Bronchial epithelial cell (primary cell): ENCODE results near the gene CAMTA1. TPM values are rescaled to one million over a fixed set of nuclear protein-coding genes. Genes with fewer than 3 reads are reported as not detected.

Experiments used
- DNase-seq: peaks from one replicate; pipeline ENCODE4 v3.0.0-alpha.2; 2010; ENCODE audit warnings: low read depth
- FAIRE-seq: peaks from 2 replicates; lab custom pipeline; 2011; peaks lifted over from hg19 to GRCh38; lab: Jason Lieb, UNC
- H3K27me3 ChIP-seq: 2 replicates; pipeline ENCODE4 v1.5.1; 2011; ENCODE audit warnings: low read length; ENCODE audit not compliant: control insufficient read depth, insufficient read depth
- H3K36me3 ChIP-seq: 2 replicates; pipeline ENCODE4 v1.5.1; 2011; ENCODE audit warnings: low read length; ENCODE audit not compliant: control insufficient read depth, insufficient read depth
- H3K4me3 ChIP-seq: 2 replicates; pipeline ENCODE4 v1.5.1; 2011; ENCODE audit warnings: mild to moderate bottlenecking, low read depth, low read length, control low read depth
- total RNA-seq: library from RNA; depleted of rRNA; stranded (reverse); fragments of >200 nt; gene quantifications from 2 replicates; pipeline ENCODE4 v1.2.1, GENCODE V29; 2014
- TF ChIP-seq, protein P1 (sequence below): IDR thresholded peaks from 2 replicates; pipeline ENCODE4 v1.5.1; 2011; ENCODE audit warnings: mild to moderate bottlenecking, moderate library complexity, low read length, control low read depth, inconsistent platforms; ENCODE audit not compliant: insufficient read depth, severe bottlenecking

The CAMTA1 gene
- total RNA-seq, 1 donor from 2014 or later = 68.2 TPM

DNA sequence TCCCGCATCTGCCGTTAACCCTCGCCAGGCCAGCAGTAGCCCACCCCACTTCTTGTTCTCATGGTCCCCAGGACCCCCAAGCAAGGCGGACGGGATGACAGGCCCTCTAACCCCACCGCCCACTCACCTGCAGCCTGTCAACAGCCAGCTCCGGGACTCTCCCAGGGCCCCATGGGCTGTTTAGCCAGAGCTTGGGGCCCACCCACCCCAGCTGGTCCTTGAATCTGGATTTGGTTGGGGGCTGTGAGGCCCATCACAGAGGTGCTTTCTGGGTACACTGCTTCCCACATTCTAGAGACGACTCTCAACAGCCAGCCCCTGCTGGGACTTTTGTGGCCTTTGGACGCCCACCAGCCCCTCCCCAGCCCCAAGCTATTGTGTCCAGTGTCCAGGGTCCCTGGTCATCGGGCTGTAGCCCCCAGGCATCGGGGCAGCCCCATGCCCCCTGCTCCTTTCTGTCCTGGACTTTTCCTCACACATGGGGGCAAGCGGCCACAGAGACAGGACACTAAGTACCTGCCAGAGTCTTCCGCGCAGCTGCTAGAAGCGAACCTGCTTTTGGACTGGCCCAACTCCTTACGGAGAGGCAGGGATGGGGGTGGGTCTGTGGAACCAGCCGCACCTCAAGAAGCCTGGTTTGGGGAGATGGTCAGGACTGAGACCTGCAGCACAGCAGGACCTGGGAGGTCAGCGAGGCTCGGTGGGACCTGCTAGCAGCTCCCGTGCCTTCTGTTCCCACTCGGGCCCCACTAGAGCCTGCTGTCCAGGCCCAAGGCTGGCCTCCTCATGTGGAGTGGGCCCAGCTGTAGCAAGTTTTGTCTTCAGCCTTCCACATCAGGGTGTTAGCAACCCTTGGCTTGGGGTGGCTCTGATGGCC, 777.7 kb downstream of the CAMTA1 start:
- TF ChIP-seq, protein P1, sequence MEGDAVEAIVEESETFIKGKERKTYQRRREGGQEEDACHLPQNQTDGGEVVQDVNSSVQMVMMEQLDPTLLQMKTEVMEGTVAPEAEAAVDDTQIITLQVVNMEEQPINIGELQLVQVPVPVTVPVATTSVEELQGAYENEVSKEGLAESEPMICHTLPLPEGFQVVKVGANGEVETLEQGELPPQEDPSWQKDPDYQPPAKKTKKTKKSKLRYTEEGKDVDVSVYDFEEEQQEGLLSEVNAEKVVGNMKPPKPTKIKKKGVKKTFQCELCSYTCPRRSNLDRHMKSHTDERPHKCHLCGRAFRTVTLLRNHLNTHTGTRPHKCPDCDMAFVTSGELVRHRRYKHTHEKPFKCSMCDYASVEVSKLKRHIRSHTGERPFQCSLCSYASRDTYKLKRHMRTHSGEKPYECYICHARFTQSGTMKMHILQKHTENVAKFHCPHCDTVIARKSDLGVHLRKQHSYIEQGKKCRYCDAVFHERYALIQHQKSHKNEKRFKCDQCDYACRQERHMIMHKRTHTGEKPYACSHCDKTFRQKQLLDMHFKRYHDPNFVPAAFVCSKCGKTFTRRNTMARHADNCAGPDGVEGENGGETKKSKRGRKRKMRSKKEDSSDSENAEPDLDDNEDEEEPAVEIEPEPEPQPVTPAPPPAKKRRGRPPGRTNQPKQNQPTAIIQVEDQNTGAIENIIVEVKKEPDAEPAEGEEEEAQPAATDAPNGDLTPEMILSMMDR = no peak
- FAIRE-seq = no peak
- DNase-seq = no peak
- no peaks in the 10 kb centered on the region for H3K36me3 ChIP-seq
- no peaks in the 10 kb centered on the region for H3K27me3 ChIP-seq
- no peak overlapping the region for H3K4me3 ChIP-seq

DNA sequence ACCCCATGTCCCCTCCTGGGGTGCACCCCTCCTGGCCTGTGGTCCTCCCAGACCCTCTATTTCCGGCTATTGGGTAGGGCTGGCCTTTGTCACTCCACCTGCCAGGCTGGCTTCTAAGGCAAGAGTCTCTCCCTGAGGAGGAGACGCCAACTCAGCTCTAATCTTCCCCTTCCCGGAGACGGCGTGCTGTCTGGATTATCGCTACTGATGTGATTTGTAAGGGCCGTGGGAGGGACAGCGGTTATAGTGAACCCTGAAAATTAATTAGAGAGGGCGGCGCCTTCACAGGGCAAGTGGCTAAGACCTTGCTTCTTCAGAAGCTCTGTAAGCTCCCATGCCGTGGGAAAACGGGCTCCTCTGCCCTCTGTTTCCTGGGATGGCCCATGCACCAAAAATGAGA, 778.9 kb downstream of the CAMTA1 start:
- TF ChIP-seq, protein P1 = no peak
- Histone ChIP-seq H3K4me3 (no peak overlapping the region), H3K27me3 (no peaks in the 10 kb centered on the region), H3K36me3 (no peaks in the 10 kb centered on the region)
- no peak for DNase-seq
- FAIRE-seq = no peak

DNA sequence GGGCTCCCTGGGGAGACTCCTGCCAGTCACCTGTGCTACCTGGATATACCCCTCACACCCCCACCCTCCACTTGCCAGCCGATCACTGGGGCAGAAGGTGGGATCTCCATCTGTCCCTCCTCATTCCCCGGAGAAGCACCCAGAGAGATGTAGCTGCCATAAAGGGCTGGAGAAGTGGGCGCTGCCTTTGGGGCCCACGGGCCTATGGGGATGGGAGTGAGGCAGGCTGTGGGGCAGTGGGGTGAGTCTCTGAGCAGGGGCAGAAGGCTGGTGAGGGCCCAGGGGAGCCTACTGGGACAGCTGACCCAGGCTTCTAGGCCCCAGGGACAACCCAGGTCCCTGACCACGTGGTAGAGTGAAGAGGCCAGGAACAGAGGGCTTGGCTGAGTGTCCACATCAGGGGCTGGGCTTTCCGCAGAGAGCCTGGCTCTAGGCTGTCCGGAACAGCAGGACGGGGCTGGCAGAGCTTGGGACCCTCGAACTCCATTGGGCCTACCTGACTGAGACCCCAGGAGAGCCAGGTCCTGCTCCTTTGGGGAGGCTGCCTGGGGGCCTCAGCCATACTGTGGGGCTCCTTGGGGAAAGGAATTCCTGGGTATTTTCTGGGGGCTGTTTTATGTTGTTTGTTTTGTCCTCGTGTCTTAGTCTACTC, 780.0 kb downstream of the CAMTA1 start:
- TF ChIP-seq, protein P1 = no peak
- no peaks in the 10 kb centered on the region for H3K27me3 ChIP-seq
- no peaks in the 10 kb centered on the region for H3K36me3 ChIP-seq
- FAIRE-seq (no peak), DNase-seq (no peak)
- H3K4me3 ChIP-seq = no peak overlapping the region

DNA sequence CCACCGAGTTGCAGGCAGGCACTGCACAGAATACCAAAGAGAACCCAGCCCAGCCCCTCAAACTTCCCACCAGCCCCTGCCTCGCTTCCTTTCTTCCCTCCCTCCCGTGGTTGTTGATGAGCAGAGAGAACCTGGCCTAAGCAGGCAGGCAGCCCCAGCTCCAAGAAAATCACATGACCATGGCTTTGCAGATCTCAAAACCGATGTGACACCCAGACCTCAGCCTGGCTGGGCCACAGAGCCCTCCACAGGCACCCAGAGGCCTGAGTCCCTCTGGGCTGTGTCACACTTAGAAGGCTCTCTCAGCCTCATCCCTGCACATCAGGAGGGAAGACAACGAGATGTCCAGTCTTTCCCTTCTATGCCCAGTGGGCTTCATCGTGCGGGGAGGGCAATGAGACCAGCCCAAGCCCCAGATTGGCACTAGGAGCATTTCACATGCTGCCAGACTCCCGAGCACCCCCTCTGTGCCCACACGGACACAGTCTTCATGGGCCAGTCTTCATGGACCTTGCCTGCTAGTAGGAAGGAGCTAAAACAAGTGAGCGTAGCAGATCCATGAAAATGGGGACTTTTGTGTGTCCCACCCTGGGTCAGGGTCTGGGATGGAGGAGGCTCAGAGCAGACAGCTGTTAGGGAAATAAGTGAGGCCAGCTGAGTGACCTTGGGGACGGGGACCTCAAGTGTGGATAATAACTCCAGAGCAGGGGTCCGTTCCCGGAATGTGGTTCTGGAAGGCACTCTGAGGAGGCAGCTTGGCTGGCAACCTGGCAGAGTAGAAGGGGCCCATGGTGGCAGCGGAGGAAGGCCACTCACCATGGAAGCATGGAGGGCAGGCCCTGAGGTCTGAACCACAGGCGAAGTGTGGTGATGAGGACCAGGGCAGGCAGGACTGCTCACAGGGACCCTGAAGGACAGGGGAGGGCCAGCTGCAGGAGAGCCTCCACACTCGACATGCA, 781.4 kb downstream of the CAMTA1 start:
- TF ChIP-seq, protein P1 = no peak
- FAIRE-seq (peak; percentile 75), DNase-seq (no peak)
- H3K4me3 ChIP-seq = no peak overlapping the region
- H3K36me3 ChIP-seq = no peaks in the 10 kb centered on the region
- no peaks in the 10 kb centered on the region for H3K27me3 ChIP-seq

DNA sequence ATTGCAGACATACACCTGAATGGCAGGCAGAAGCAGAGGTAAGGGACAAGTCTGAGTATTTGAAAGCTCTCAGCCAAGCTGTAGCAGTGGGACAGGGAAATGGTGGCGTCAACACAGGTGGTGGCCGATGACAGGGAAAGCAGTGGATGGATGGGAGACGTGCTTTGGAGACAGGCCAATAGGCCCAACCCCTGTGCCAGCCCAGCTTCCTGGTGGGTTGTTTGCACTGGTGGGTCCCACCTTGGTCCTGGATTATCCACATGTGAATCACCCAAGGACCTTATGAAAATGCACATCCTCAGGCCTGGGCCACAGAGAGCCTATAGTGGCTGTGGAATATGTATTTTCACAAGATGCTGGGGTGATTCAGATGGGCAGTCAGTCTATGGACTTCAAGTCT, 782.1 kb downstream of the CAMTA1 start:
- Histone ChIP-seq H3K36me3 (no peaks in the 10 kb centered on the region), H3K4me3 (no peak overlapping the region), H3K27me3 (no peaks in the 10 kb centered on the region)
- TF ChIP-seq, protein P1 = no peak
- DNase-seq (no peak), FAIRE-seq (peak; percentile 40)
